CD14-positive monocyte (primary cell): Measurements from ENCODE around the gene GUSB. TPM values are rescaled to one million over a fixed set of nuclear protein-coding genes. Genes with fewer than 3 reads are reported as not detected.

ENCODE experiments used
- DNase-seq, 3 donors: peaks; one replicate each; pipeline ENCODE4 v3.0.0-alpha.2; 2011 to 2022
- H2AFZ ChIP-seq: 2 replicates; pipeline ENCODE4 v1.6.0; 2012; ENCODE audit warnings: mild to moderate bottlenecking, low read depth, low read length, inconsistent platforms; ENCODE audit not compliant: insufficient read depth, poor library complexity, severe bottlenecking
- H3K27ac ChIP-seq, 2 donors: 1 replicate in 1 of 2; 2 replicates in 1 of 2; pipeline ENCODE4 v1.5.1; 2012 to 2013; ENCODE audit warnings: low read length in 2 of 2, control low read depth in 1 of 2, inconsistent platforms in 1 of 2, low read depth in 1 of 2, mild to moderate bottlenecking in 1 of 2
- H3K27me3 ChIP-seq, 2 donors: one replicate each; pipeline versions ENCODE4 v1.6.0 to v1.6.1; 2011 to 2013; ENCODE audit warnings: low read length in 2 of 2; ENCODE audit not compliant: control insufficient read depth in 2 of 2, insufficient read depth in 2 of 2
- H3K36me3 ChIP-seq, 2 donors: replicated peaks in 1 of 2; 1 replicate in 1 of 2; 2 replicates in 1 of 2; pipeline versions ENCODE4 v1.5.1 to v1.6.1; 2012 to 2013; ENCODE audit warnings: low read length in 2 of 2, control low read depth in 1 of 2, inconsistent platforms in 1 of 2, mild to moderate bottlenecking in 1 of 2; ENCODE audit not compliant: insufficient read depth in 2 of 2, control insufficient read depth in 1 of 2
- H3K4me1 ChIP-seq, 2 donors: 1 replicate in 1 of 2; 2 replicates in 1 of 2; pipeline versions ENCODE4 v1.5.1 to v1.6.1; 2012 to 2013; ENCODE audit warnings: low read length in 2 of 2, control low read depth in 1 of 2, inconsistent platforms in 1 of 2, mild to moderate bottlenecking in 1 of 2, moderate library complexity in 1 of 2; ENCODE audit not compliant: insufficient read depth in 2 of 2, control insufficient read depth in 1 of 2
- H3K4me2 ChIP-seq: replicated peaks from 2 replicates; pipeline ENCODE3; 2012; ENCODE audit warnings: low read length, moderate library complexity, mild to moderate bottlenecking; ENCODE audit not compliant: poor library complexity, severe bottlenecking; ENCODE audit errors: extremely low read depth
- H3K4me3 ChIP-seq, 3 experiments: fragments of 200-600 bp in 1 of 3; sonication (generic) in 1 of 3; replicated peaks in 1 of 3; 1 replicate in 2 of 3; 2 replicates in 1 of 3; pipeline ENCODE4 v1.5.1; 2011 to 2013; ENCODE audit warnings: low read length in 3 of 3, mild to moderate bottlenecking in 3 of 3, control low read depth in 2 of 3, low read depth in 2 of 3, inconsistent platforms in 1 of 3, moderate library complexity in 1 of 3
- H3K79me2 ChIP-seq: 2 replicates; pipeline ENCODE4 v1.6.0; 2012; ENCODE audit warnings: mild to moderate bottlenecking, control low read depth, inconsistent platforms, low read length, moderate library complexity; ENCODE audit not compliant: insufficient read depth
- H3K9ac ChIP-seq: 2 replicates; pipeline ENCODE4 v1.6.0; 2017; ENCODE audit warnings: low read length, mild to moderate bottlenecking; ENCODE audit not compliant: insufficient read depth, poor library complexity, severe bottlenecking
- H3K9me3 ChIP-seq, 2 donors: replicated peaks in 1 of 2; 1 replicate in 1 of 2; 2 replicates in 1 of 2; pipeline versions ENCODE4 v1.5.1 to v1.6.1; 2012 to 2013; ENCODE audit warnings: low read length in 2 of 2, control low read depth in 1 of 2; ENCODE audit not compliant: control insufficient read depth in 1 of 2, insufficient read depth in 1 of 2
- H4K20me1 ChIP-seq: 2 replicates; pipeline ENCODE4 v1.6.0; 2012; ENCODE audit warnings: mild to moderate bottlenecking, low read length, control low read depth, moderate library complexity; ENCODE audit not compliant: insufficient read depth
- H3K27ac Mint-ChIP-seq, 7 donors: one replicate each; pipeline ENCODE4 v1.8.0; 2020; ENCODE audit warnings: mild to moderate bottlenecking in 7 of 7, mixed read lengths in 7 of 7, moderate library complexity in 6 of 7, inconsistent platforms in 2 of 7
- H3K27me3 Mint-ChIP-seq, 3 donors: one replicate each; pipeline ENCODE4 v1.8.0; 2021 to 2022; ENCODE audit warnings: low read depth in 3 of 3, mild to moderate bottlenecking in 3 of 3, mixed read lengths in 3 of 3, moderate library complexity in 3 of 3, inconsistent platforms in 1 of 3
- H3K36me3 Mint-ChIP-seq, 2 donors: one replicate each; pipeline ENCODE4 v1.8.0; 2020; ENCODE audit warnings: mixed read lengths in 2 of 2, inconsistent platforms in 1 of 2, mild to moderate bottlenecking in 1 of 2
- H3K4me1 Mint-ChIP-seq: one replicate; pipeline ENCODE4 v1.8.0; 2020; ENCODE audit warnings: mild to moderate bottlenecking, mixed read lengths
- H3K4me3 Mint-ChIP-seq, 2 donors: one replicate each; pipeline ENCODE4 v1.8.0; 2020; ENCODE audit warnings: mild to moderate bottlenecking in 2 of 2, mixed read lengths in 2 of 2, moderate library complexity in 1 of 2
- H3K9me3 Mint-ChIP-seq, 7 donors: one replicate each; pipeline ENCODE4 v1.8.0; 2020 to 2022; ENCODE audit warnings: mixed read lengths in 7 of 7, mild to moderate bottlenecking in 6 of 7, moderate library complexity in 6 of 7, inconsistent platforms in 2 of 7
- WGBS: methylation state at CpG from one replicate; pipeline ENCODE4 v1.1.5; 2013; ENCODE audit warnings: missing lambda C conversion rate; ENCODE audit not compliant: insufficient coverage; 5-methylcytosine and 5-hydroxymethylcytosine counted together
- intact Hi-C, 2 donors: fragments of 100-400 bp; cut with micrococcal nuclease; formaldehyde crosslinking; loops; one replicate each; pipeline versions ENCODE4 v1.15.0 to v1.15.1; 2023
- polyA plus RNA-seq, 3 donors: library from polyadenylated mRNA; depleted of rRNA in 1 of 3; unstranded in 2 of 3; stranded (reverse) in 1 of 3; fragments of 300-500 nt in 2 of 3; fragments of >200 nt in 1 of 3; fragmentation: Illumina TruSeq in 2 of 3; gene quantifications; 1 replicate in 2 of 3; 2 replicates in 1 of 3; pipeline ENCODE4 v1.2.3, GENCODE V29; 2012 to 2021
- TF ChIP-seq, protein P1 (sequence below): fragments of 200-600 bp; IDR thresholded peaks from one replicate; pipeline ENCODE4 v1.8.0; 2022; ENCODE audit warnings: antibody characterized with exemption, mild to moderate bottlenecking

The GUSB gene
- polyA plus RNA-seq, 3 donors, result 113 to 121 (median 115) TPM

DNA sequence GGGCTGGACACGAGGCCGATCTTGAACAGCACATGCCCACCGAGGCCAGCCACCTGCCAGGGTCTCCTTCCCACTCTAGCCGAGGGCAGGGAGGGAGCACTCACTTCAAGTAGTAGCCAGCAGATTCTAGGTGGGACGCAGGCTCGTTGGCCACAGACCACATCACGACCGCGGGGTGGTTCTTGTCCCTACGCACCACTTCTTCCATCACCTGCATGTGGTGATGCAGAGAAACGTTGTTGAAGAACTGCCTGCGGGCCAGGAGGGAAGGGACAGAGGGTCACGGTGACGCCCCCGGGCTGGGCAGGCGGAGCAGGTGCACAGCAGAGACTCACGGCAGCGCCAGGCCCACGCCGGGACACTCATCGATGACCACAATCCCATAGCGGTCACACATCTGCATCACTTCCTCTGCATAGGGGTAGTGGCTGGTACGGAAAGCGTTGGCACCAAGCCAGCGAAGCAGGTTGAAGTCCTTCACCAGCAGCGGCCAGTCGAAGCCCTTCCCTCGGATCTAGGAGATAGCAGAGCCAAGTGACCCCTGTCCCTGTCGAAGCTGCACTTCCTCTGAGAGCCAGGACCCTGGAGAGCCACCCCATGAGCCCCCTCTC lies 7.7 kb downstream of the GUSB start:
- no peaks in the 10 kb centered on the region for H3K9me3 ChIP-seq
- intact Hi-C loops, result no loop called here
- H3K79me2 ChIP-seq, result peaks cover 18% of the 10 kb centered on the region
- Mint-ChIP-seq H3K4me1 (no peaks in the 10 kb centered on the region), H3K36me3 (peaks cover 65 to 90% of the 10 kb centered on the region in 2 donors), H3K9me3 (no peaks in the 10 kb centered on the region), H3K27ac (peak overlapping the region in 4 of 7 donors; percentile 5 to 83 (median 70)), H3K27me3 (no peaks in the 10 kb centered on the region), H3K4me3 (no peak overlapping the region)
- WGBS, result 95% methylated on average over 22 of the region's 29 CpGs
- no peaks in the 10 kb centered on the region for H3K4me1 ChIP-seq
- H3K9ac ChIP-seq, result no peak overlapping the region
- TF ChIP-seq, protein P1, sequence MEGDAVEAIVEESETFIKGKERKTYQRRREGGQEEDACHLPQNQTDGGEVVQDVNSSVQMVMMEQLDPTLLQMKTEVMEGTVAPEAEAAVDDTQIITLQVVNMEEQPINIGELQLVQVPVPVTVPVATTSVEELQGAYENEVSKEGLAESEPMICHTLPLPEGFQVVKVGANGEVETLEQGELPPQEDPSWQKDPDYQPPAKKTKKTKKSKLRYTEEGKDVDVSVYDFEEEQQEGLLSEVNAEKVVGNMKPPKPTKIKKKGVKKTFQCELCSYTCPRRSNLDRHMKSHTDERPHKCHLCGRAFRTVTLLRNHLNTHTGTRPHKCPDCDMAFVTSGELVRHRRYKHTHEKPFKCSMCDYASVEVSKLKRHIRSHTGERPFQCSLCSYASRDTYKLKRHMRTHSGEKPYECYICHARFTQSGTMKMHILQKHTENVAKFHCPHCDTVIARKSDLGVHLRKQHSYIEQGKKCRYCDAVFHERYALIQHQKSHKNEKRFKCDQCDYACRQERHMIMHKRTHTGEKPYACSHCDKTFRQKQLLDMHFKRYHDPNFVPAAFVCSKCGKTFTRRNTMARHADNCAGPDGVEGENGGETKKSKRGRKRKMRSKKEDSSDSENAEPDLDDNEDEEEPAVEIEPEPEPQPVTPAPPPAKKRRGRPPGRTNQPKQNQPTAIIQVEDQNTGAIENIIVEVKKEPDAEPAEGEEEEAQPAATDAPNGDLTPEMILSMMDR, result no peak
- peak overlapping the region in 1 of 2 donors; percentile 58 for H3K27ac ChIP-seq
- H3K4me2 ChIP-seq, result no peak overlapping the region
- peaks cover 78 to 87% of the 10 kb centered on the region in 2 donors for H3K36me3 ChIP-seq
- peaks cover 17% of the 10 kb centered on the region for H4K20me1 ChIP-seq
- no peaks in the 10 kb centered on the region for H3K27me3 ChIP-seq
- H2AFZ ChIP-seq, result no peak overlapping the region
- DNase-seq, result no peak
- H3K4me3 ChIP-seq, result no peak overlapping the region

DNA sequence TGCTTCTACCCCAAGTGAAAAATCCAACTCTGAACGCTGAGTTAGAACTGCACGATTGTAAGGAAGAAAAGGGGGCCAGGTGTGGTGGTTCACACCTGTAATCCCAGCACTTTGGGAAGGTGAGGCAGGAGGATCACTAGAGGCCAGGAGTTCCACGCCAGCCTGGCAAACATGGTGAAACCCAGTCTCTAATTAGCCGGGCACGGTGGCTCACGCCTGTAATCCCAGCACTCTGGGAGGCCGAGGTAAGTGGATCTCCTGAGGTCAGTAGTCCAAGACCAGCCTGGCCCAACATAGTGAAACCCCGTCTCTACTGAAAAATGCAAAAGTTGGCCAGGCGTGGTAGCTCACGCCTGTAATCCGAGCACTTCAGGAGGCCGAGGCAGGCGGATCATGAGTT lies 9.0 kb downstream of the GUSB start:
- Histone ChIP-seq H3K4me1 (no peaks in the 10 kb centered on the region), H3K9ac (no peak overlapping the region), H3K9me3 (no peaks in the 10 kb centered on the region), H4K20me1 (peaks cover 17% of the 10 kb centered on the region), H3K36me3 (peaks cover 85 to 92% of the 10 kb centered on the region in 2 donors), H3K4me3 (no peak overlapping the region), H3K79me2 (peaks cover 7% of the 10 kb centered on the region), H3K27me3 (no peaks in the 10 kb centered on the region), H3K27ac (peak overlapping the region in 1 of 2 donors; percentile 20), H2AFZ (no peak overlapping the region), H3K4me2 (no peak overlapping the region)
- intact Hi-C loops, result no loop called here
- Mint-ChIP-seq H3K9me3 (no peaks in the 10 kb centered on the region), H3K36me3 (peaks cover 69 to 90% of the 10 kb centered on the region in 2 donors), H3K4me3 (no peak overlapping the region), H3K4me1 (no peaks in the 10 kb centered on the region), H3K27ac (peak overlapping the region in 2 of 7 donors; percentile 46 to 91), H3K27me3 (no peaks in the 10 kb centered on the region)
- 100% methylated on average over 11 of the region's 13 CpGs for WGBS
- TF ChIP-seq, protein P1, result no peak
- no peak for DNase-seq
